GM21737 (cell line): ENCODE measurements around the gene PAWR.
"Not testable (repeated sequence)": the region's sequence is repeated elsewhere in the genome, so short reads cannot be mapped to it uniquely, and the experiment has no call there.

Experiments
- ATAC-seq: cut with Tn5 transposase; IDR thresholded peaks from one replicate; pipeline ENCODE4 v1.9.1; 2021; ENCODE audit warnings: mild to moderate bottlenecking, moderate library complexity; ENCODE audit not compliant: unreplicated experiment

PAWR gene

DNA sequence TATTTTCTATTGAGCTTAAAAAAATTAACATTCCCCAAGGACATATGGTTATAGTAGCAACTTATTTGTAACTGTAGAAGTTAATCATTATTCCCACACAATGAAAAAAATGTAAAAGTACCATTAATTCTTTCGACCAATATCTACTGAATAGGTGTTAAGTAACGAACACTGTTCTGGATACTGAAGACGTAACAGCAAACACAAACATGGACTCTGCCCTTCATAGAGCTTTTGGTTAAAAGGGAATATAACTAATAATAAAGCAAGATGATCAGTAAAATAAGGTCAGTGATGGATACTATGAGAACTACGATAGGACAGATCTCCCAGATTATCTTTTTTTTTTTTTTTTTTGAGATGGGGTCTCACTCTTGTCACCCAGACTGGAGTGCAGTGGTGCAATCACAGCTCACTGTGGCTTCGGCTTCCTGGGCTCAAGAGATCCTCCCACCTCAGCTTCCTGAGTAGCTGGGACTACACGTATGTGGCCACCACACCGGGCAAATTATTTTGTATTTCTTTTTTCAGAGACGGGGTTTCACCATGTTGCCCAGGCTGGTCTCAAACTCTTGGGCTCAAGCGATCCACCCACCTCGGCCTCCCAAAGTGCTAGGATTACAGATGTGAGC, 93.9 kb downstream of the PAWR start:
- no peak for ATAC-seq

DNA sequence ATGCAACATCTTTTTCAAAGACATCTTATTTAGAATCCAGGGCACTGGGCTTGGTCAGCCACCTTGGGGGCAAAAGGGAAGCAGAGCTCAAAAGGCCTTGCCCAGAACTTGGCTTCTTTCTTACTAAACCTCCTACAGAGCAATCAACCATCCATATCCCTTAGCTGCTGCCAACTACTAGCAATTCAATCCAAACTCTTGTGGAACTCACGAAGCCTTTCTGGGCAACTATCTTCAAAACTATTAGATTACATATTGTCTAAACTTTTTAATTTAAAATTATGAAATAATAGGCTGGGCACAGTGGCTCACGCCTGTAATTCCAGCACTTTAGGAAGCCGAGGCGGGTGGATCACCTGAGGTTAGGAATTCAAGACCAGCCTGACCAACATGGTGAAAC, 95.5 kb downstream of the PAWR start:
- no peak for ATAC-seq

DNA sequence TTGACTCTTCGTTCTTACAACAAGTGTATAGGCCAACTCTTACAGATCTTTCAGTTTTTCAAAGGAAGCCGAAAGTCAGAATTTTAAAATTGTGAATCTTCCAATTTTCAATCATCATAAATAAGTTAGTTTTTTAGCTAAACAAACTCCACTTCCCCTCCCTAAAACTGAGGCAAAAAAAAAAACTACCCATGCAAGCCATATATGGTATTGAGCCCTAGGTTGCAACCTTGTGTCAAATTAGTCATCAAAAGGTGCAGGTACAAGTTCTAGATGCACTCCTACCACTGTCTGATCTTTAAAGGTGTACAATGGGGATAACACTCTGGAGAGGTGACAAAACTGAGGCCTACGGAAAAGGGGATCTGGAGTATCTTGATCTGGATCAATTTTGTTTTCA, 97.9 kb downstream of the PAWR start:
- ATAC-seq, result no peak

DNA sequence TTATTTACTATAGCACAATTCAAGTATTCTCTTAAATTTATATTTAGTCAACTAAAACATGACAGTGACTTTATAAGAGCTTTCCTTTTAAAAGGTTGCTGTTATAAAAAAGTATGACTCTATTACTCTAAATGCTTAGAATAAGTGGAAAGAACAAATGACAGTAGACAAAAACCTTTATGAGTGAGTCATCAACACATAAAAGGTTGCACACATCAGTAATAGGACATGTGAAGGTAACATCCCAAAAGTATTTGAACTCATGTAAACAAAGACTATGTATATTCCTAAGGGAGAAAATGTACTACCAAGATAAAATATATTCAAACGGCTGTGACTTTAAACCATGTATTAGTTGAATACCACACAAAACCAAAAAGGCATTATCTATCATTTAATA, 98.8 kb downstream of the PAWR start:
- ATAC-seq, result no peak

DNA sequence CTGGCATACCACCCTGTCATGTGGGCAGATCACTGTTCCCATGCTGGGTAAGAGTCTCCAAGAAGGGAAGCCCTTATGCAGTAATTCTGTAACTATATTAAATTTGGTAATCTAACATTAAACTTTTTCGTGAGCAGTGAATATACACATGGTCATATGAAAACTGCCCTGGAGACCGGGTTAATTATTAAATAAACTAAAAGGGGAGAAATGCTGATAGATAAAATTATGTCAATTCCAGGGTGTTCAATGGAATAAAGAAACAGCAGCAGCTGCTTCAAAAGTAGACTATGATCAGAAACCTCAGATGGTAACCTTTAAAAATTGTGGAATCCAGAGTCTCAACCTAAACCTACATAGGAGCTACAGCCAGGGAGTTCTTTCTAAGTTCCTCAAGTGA, 100.0 kb downstream of the PAWR start:
- no peak for ATAC-seq

DNA sequence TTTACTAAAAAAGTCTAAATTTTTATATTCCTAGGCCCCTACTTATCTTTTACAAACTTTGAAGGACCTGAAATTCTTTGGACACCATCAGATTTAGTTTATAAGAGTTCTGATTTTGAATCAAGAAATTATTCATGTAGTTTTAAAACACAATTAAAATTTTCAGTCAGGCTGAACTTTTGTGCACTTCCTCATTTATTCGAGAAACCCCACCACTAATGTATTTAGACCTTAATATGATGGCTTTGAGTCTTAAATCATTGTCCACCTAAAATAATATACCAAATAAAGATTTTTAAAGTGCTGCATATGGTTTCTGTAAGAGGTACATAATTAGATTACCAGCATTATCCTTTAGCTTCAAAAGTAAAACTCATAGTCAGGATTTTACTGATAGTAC, 103.4 kb downstream of the PAWR start:
- ATAC-seq, result no peak

DNA sequence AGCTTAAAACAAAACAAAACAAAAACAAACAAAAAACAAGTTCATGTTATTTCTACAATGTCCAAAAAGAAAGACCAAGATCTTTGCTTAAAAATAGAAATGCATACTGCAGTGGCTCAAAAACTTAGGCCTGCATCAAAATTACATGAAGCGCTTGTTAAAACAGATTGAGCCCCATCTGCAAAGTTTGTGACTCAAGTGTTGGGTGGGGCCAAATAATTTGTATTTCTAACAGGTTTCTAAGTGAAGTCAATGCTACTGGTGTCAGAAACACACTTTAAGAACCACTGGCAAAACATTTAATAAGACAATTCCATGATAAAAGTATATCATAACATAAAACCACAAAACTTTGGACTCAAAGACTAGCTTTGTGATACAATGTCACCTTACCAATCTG, 105.6 kb downstream of the PAWR start:
- no peak for ATAC-seq

DNA sequence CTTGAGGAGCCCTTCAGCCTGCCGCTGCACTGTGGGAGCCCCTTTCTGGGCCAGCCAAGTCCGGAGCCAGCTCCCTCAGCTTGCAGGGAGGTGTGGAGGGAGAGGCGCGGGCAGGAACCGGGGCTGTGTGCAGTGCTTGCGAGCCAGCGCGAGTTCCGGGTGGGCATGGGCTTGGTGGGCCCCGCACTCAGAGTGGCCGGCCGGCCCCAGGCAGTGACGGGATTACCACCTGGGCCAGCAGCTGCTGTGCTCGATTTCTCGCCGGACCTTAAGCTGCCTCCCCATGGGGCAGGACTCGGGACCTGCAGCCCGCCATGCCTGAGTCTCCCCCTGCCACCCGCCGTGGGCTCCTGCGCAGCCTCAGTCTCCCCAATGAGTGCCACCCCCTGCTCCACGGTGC, 116.9 kb downstream of the PAWR start:
- ATAC-seq, result no peak

DNA sequence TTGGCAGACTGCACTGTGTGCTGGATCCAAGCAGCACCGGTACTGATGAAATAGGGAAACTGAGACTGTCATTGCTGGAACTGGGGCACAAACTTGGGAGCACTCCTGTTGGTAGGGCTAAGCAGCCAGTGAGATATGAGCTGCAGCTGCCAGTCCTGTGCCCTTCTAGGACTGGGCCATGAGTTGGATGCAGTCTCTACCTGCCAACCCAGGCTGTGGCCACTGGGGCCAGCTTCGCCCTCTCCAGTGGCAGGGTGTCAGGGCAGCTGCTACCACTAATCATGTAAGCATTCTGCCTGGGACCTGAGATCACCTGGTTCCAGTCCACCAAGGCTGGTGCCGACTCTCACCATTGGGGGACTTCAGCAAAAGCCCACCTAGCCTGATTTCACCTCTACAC, 121.1 kb downstream of the PAWR start:
- no peak for ATAC-seq

DNA sequence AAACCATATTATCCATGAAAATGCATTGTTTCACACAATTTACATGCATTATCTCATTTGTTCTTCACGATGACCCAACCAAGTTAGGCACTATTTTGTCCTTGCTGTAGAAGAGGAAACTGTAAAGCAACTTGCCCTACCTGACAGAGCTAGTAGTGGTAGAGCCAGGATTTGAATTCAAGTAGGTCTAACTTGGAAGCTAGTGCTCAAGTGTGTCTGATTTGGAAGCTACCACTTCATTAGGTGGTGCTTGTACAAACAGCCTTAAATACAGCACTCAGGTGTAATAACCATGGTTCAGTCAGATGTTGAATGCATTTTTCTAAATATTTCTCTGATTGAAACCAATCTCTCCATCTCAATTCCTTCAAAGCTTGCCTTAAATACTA, 123.6 kb downstream of the PAWR start:
- ATAC-seq, result no peak

DNA sequence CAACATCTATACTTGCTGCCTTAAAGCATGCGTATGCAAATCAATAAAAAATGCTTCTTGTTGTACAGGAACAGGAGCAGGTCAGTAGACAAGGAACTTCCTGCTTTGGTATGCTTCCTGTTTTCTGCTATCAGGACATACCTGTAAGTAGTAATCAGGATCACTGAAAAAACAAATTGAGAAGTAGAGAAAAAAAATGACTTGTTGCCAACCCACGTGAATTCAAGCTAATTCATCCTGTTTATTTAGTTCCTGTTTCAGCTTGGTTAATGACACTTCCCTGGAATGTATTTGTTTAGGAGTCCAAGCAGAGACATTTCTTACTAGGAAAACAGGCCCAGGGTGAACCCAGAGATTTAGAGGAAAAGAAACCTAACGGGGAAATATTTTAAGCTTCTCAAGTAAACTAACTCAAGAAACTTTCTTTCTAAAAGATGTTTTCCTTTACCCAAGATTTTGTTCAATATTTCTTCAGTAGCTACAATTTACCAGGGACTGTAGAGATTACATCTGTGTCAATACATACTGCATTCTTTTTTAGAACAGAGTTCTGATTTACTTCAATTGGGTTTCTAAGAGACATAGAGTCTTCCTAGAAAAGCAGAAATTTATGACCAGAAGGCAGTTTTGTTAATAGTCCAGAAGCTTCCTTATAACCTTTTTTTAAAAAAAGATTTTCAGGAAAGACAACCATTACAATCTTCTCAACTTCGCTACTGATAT, 124.2 kb downstream of the PAWR start:
- no peak for ATAC-seq

DNA sequence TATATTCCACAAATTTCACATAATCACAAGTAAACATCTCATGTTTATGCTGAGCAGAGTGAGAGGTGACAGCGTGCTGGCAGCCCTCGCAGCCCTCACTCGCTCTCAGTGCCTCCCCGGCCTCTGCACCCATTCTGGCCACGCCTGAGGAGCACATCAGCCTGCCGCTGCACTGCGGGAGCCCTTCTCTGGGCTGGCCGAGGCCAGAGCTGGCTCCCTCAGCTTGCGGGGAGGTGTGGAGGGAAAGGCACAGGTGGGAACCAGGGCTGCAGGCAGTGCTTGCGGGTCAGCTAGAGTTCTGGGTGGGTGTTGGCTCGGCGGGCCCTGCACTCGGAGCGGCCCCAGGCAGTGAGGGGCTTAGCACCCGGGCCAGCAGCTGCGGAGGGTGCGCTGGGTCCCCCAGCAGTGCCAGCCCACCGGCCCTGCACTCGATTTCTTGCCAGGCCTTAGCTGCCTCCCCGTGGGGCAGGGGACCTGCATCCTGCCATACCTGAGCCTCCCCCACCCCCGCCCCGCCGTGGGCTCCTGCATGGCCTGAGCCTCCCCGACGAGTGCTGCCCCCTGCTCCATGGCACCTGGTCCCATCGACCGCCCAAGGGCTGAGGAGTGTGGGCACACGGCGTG, 125.9 kb downstream of the PAWR start:
- ATAC-seq, result not testable (repeated sequence)

DNA sequence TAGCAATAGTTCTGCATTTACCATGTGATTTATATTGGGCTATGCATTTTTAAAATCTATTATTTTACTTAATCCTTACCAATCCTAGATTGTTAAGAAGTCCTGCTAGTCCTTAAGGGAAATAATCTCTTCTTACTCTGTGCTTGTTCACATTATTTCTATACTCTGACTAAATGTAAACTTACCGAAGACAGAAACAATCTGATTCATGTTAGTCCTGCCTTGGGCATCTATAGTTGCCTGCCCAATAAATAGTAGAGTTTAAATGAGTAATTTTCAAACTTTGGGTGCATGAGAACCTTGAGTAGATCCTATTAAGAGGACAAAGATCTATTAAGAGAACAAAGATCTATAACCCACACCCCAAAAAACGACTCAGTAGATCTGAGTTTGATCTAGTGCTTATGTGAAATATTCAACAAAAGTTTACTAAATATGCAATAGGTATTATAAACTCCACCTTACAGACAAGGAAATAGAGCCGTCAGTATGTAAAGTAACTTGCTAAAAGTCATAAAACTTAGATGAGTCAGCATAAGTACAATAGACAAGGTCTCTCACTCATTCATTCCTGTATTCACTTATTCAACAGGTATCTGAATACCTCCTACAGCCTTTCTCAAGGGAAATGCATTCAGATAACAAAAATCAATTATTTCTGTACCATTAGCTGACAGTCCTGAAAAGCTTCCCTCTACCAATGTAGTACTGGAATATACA, 127.6 kb downstream of the PAWR start:
- ATAC-seq, result no peak

DNA sequence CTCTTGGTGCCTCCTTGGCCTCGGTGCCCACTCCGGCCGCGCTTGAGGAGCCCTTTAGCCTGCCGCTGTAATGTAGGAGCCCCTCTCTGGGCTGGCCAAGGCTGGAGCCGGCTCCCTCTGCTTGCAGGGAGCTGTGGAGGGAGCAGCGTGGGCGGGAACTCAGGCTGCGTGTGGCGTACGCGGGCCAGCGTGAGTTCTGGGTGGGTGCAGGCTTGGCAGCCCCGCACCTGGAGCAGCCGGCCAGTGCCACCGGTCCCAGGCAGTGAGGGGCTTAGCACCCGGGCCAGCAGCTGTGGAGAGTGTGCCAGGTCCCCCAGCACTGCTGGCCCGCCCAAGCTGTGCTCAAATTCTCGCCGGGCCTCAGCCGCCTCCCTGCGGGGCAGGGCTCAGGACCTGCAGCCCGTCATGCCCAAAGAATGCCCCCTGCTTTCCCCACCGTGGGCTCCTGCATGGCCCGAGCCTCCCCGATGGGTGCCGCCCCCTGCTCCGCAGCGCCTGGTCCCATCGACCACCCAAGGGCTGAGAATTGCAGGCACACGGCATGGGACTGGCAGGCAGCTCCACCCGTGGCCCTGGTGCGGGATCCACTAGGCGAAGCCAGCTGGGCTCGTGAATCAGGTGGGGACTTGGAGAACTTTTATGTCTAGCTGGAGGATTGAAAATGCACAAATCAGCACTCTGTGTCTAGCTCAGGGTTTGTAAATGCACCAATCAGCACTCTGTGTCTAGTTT, 129.2 kb downstream of the PAWR start:
- no peak for ATAC-seq

DNA sequence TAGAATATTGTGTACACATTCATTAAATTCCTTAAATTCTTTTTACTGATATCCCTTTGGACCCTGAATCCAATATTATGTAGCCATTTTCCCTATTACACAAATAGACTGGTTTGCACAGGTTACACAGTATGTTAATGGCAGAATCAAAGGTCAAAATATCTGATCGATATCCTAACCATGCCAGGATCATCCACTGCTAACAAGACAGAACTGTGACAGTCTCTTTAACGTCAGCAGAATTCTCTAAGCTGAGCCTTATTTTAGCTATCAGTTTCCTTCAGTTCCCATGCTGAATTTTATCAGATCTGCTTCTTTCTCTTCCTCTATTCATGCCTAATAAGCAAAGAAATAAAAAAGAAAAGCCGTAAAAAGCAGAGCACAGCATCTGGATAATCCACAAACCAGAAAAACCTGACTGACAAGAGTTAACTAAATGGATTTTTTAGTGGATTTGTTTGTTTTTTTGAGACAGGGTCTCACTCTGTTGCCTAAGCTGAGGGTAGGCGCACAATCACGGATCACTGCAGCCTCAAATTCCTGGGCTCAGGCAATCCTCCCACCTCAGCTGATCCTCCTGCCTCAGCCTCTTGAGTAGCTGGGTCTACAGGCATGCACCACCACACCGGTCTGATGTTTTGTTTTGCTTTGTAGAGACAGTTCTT, 130.4 kb downstream of the PAWR start:
- no peak for ATAC-seq

DNA sequence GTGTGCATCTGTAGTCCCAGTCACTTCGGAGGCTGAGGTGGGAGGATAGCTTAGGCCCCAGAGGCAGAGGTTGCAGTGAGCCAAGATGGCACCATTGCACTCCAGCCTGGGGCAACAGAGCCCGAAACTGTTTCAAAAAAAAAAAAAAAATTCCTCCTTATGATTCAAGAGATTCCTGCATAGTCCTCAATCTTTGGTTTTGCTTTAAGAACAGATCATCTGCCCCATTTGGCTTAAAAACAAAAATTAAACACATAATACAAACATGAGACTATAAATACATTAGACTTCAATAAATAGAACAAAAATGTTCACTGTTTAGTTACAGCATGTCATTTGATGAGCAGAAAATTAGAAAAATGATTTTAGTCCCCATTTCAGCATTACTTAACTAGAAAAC, 131.2 kb downstream of the PAWR start:
- no peak for ATAC-seq

DNA sequence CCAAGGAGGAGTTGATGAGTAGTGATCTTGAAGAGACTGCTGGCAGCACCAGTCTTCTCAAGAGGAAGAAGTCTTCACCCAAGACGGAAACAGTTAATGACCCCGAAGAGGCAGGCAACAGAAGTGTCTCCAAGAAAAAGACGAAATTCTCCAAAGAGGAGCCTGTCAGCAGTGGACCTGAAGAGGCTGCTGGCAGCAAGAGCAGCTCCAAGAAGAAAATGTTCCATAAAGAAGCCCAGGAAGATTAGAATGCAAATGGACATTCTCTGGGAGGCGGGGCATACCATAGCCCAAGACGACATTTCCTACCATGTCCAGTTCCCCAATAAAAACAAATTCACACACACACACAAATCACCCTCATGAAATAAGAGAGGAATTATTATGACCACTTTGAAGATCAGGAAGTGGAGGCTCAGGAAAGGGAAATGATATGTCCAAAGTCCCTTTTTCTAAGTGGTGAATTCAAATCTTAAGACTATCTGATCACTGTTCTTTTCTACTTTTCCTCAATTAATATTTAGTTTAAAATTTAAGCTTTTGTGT, 131.8 kb downstream of the PAWR start:
- ATAC-seq, result no peak

DNA sequence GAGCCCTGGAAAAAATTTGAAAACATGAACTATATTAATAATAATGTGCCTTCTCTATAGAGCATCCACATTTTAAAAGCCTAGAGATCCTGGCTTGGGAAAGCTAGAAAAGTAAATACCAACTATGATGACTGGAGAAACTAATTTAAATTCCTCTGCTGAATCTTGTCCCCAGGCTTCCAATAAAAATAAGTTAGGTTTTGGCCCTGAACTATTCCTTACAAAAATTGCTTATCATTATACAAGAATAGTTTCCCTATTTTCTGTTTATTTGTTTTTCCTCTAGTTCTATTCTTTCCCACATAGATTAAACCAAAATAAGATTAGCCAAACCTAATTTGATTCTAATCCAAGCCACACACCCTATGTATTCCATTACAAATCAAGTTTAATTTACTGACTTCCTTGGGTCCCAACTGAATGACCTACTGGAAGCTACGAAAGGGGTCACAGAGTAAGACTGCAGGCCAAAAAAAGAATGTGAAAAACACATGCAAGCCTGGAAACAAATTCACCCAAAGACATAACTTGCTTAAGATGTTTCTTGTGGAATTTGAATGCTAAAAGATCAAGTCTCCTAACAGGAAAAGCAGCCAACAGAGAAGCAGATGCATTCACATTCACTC, 133.0 kb downstream of the PAWR start:
- no peak for ATAC-seq

DNA sequence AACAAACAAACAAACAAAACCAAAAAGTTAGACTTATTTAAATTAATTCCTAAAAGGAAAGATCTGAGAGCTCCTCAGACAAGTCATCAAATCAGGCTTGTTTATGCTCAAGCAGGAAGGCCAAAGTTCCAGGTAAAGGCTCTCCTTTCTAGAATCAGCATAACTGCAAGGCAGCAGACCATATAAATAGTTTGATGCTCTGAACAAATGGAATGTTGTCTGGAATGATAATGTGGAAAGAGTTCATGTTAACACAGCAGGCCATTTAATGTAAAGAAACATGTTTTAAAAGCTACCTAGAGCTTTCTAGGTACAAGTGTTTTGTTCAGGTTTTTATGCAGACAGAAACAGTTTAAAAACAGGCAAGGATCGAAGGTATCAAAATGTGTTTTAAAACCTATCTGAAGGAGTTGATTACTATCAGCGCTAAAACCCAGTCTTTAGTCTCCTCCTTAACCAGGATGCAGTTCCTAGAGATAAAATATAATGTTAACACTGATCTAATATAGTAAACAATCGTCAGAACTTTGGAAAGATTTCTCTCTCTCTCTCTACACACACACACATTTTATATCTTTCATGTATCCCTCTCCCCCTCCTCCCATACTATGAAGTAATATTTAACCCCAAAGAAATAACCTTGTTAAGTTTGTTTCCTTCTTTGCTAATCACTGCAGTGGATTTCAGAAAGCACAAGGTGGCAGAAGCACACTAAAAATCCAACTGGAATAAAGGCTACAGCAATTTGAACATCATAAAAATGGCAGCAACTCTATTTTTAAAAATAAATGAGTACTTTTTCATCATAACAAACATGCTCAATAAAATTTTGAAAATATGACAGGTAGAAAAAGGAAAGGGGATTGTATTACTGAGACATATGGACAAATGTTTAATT, 135.5 kb downstream of the PAWR start:
- no peak for ATAC-seq
